ENCODE results near the gene COL27A1.

Gene COL27A1

DNA sequence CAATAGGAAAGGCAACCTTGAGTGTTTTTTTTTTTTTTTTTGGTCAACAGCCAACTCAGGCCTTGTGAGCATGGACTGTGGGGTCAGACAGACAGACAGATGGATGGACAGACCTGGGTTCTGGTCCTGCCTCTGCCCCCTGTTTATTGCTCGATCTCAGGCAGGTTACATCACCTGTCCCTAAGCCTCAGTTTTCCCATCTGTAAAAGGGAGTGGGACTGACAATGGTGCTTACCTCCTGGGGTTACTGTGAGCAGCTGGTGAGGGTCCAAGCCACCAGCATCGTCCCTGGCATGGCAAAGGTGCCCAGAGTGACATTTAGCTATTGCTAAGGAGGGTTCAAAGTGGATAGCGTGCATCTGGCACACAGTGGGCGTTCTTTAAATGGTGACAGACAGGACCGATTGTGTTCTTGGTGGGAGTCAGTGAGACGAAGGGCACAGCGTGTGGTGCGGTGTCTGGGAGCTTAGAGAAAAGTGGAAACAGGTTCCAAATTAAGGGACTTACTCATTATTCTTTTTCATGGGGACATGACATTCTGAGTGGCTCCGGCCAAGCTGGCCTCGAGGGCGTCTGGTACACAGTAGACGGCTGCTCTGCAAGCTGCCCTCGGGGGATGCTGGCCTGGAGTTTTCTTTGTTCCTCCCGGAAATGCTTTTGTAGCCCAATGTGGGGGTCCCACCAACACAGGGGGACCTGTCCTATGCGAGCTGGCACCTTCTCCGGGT is 72.1 kb downstream of the COL27A1 start:
- no peak for DNase-seq (ENCODE audit: low read depth)

GRCh38 chr9:114228016-114228808 is 72.9 kb downstream of the COL27A1 start:
- DNase-seq (ENCODE audit: low read depth): no peak

- DNase-seq (ENCODE audit: low read depth): no peak
Observed at GRCh38 chr9:114229295-114229694, 74.0 kb downstream of the COL27A1 start.

GRCh38 chr9:114230068-114230467 is 74.7 kb downstream of the COL27A1 start:
- DNase-seq (ENCODE audit: low read depth): no peak

GRCh38 chr9:114231273-114231672 is 75.9 kb downstream of the COL27A1 start:
- no peak for DNase-seq (ENCODE audit: low read depth)

DNA sequence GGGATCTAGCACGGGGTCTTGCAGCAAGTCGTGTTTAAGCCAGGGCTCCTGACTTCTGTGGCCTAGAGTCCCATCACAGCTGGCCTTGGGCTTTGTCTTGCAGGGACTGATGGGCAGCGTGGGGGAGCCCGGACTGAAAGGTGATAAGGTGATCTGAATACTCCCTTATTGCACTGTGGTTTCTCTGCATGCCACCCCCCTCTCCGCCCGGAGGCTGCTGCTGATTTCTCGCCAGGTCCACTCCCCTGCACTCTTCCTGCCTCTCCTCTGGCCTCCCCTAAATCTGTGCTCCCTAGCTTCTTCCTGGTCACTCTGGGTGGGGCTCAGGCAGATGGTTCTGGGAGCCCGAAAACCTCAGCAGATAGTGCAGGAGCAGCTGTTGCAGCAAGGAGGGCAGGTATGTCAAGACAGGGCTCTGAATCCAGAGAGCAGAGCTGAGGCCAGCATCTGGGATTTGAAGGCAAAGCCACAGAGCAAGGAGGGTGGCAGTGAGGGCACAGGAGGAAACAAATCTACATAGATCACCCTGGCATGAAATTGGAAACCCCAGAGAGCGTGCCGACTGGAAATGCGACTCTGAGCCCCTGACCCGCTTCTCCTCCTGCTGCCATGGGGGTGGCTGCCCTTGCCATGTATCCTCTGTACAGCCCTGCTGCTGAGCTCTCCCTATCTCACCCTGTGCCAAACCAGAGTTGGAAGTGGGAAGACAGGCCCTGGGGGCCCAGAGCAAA is 76.5 kb downstream of the COL27A1 start:
- no peak for DNase-seq (ENCODE audit: low read depth)

DNA sequence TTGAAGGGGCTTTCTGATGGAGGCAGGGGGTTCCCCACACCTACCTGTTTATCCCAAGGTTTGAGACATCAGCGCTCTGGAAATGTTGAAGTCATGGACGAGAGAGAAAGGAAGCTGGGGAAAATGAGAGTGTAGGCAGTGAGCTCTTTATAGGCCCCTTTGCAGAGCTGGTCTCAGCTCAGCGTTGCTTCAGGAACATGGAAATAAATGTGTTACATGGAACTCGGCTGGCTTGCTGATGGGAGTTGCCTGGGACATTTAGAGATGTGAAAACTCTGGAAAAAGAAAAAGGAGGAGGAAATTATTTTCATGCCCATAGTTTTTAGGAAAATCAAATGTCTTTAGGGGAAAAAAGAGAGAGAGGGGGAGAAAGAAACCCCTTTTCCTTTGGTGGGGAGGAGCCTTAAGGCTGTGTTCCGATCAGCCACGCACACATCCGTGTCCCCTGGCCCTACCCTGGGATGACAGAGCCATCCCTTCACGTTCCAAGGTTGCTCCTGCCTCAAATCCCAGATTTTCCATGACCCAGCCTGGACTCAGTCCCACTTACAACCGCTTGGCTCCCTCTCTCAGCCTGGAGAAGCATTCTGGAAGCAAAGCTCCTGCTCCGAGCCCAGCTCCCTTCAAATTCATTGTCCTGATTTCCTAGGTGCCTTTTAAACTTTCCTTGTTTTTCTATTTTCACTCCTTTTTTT is 78.3 kb downstream of the COL27A1 start:
- no peak for DNase-seq (ENCODE audit: low read depth)

GRCh38 chr9:114235033-114235661 is 79.8 kb downstream of the COL27A1 start:
- DNase-seq (ENCODE audit: low read depth): no peak

GRCh38 chr9:114236391-114237138 is 81.2 kb downstream of the COL27A1 start:
- no peak for DNase-seq (ENCODE audit: low read depth)

GRCh38 chr9:114237247-114237646 is 81.9 kb downstream of the COL27A1 start:
- no peak for DNase-seq (ENCODE audit: low read depth)

DNA sequence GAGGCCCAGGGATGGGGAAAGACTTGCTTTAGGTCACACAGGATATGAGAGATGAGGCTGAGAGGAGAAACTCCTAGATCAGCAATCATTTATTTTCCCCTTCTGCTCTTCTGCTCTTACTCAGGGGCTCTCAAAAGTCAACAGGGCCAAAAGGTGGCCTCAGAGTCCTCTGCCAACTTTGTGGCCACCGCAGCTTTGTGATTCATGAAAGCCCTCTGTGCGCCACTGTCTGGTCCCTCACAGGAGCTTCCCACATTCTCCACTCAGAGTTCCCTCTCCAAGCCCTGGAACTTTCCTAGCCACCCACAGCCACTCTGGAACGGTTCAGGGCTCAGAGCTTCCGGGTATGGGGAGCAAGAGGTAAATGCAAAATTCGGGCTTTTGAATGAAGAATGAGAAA is 82.4 kb downstream of the COL27A1 start:
- no peak for DNase-seq (ENCODE audit: low read depth)

GRCh38 chr9:114238472-114238871 is 83.1 kb downstream of the COL27A1 start:
- DNase-seq (ENCODE audit: low read depth): no peak

- peak; percentile 47 for DNase-seq (ENCODE audit: low read depth)
Observed at GRCh38 chr9:114238891-114239875, 83.8 kb downstream of the COL27A1 start.

- DNase-seq (ENCODE audit: low read depth): no peak
Observed at GRCh38 chr9:114240216-114240615, 84.9 kb downstream of the COL27A1 start.

DNA sequence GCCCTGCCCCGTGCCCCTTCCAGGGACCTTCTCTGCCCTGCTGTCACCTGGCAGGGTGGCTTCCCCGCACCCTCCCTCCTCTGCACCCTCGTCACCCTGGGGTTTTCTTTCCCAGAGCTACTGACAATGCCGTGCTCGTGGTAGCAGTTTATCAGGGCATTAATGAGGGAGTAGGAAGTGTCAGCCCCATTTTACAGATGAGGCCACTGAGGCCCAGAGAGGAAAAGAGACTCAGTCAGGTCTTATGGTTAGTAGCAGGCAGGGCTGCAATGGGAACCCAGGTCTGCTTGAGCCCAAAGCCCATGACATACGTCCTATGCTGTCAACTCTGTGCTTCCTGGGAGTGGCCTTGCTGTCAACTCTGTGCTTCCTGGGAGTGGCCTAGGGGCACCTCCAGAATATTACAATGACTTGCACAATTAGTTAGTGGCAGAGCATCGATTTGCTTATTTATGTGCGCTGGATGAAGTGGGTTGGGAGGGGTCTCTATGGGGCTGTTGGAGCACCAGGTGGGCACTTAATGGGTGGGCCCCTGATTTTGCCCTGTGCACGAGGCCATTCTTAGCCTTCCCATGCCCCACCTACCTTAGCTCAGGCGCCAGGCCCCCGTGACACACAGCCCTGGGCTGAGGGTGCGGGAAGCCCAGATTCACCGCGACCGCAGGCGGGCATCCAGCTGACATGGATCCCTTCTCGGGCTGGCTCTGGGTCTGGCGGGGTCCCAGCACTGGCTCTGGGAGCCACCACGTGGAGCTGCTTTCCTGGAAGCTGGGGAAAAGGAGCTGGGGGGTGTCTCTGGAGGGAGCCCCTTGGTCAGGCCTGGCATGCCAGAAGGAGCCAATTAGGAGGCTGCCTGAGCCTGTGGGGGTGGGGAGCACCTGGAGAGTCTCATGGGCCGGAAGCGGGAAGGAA is 85.6 kb downstream of the COL27A1 start:
- DNase-seq (ENCODE audit: low read depth): no peak

DNA sequence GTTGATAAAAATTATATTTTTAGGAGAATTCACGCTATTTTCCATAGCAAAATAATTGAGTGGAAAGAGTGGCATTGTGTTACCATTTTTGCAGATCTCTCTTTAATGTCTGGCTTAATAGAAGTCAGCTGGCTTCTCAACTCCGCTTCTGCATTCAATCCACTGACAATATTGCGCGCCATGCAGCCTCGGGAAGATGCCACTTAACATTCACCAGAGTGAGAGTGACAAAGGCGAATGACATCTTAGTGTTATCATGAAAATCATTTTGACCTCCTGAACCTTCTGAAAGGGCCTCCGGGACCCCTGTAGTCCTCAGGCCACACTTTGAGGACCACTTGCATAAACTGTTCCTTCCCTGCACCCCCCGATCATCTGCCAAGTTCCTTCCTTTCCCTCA is 87.5 kb downstream of the COL27A1 start:
- DNase-seq (ENCODE audit: low read depth): no peak

DNA sequence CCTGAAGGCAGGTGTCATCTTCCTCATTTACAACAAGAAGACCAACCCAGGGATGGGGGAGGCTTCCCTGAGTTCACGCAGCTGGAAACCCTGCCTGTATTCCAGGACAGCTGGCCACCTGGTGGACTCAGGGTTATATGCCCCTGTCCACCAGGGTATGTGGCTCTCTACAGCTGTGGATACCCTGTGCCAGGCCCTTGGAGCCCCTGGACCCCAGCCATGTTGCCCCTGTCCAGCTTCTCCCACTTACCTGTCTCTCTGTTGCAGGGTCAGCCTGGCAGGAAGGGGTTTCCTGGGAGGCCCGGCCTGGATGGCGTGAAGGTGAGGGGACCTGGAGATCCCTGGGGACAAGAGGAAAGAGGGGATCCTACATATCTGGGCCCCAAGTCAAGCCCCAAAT is 87.9 kb downstream of the COL27A1 start:
- DNase-seq (ENCODE audit: low read depth): no peak

DNA sequence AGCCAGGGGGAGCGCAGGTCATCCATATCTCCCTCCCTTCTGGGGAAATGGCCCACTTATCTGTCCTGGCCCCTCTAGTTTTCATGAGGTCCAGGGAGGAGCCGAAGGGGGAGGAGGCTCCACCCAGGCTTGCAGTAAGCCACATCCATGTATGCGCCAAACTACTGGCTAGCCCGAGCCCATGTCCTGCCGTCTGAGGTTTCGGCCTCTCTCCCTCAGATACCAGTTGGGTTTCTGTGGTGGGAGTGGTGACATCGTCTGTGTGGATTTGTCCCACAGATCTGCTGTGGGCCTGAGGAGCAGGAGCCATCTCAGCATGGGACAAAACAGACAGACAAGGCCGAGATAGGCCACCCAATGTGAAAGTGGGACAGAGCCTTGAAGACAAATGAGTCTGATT is 89.2 kb downstream of the COL27A1 start:
- no peak for DNase-seq (ENCODE audit: low read depth)

DNA sequence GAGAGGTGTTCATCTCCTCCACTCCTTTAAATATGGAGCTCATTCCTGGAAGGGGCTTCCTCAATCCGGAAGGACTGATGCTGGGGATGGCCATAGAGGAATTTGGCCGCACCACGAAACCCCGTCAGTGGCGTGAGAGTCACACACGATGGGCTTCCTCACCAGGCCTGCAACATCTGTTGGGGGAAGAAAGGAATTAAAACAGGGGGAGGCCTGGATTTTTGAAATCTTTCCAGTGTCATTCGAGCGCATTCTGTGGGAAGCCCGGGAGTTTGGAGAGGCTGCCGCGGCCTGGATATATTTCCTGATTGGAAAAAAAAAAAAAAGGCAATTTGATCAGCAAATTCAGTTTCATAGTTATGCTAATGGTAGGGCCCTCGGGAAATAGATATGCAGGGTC is 91.2 kb downstream of the COL27A1 start:
- no peak for DNase-seq (ENCODE audit: low read depth)
